ENCODE measurements around the gene TMSB15B.
A peak's percentile ranks its signal among the peaks of the same experiment; 100 is the strongest.
"Not testable (repeated sequence)": the region's sequence is repeated elsewhere in the genome, so short reads cannot be mapped to it uniquely, and the experiment has no call there.

TMSB15B gene

DNA sequence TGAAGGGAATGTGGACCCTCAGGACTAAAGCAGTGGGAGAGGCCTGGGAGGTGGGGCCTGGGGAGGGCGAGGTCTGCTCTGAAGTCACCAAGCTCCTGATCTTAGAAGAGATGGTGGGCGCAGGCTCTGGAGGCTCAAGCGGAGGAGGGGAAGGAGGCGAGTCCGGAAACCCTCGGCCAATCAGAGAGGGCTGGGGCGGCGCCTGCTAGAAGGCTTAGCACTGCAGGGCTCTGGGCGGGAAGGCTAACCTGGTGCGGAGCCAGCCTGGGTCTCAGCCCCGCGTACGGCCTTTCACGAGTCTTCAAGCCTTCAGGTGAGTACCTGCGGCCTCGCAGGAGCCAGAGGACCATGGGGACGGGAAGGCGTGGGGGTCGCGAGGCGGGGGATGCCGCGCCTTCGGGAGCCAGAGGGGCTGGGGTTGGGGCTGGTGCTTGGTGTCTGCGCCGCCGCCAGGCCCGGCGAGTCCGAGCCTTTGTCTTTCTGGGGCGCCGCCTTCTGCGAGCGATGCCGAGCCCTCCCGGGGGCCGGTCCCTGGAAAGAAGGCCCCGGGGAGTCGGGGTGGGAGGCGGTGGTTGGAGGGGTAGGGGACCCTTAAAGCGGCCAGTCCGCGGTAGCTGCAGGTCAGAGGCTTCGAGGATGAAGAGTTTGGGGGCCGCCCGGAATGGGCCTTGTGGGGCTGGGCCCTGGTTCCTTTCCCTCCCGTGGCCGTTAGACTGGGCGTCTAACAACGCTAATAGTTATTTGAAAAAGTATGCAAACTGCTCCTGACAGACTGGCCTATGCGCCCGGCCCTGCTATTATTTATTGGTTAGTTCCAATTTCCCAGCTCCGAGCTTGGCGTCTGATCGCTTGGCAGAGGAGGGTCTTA is at the start of gene TMSB15B:
Gene TMSB15B (plus strand): TSS at position 217 of the 868 bp plus-strand sequence.
- H3K4me3 ChIP-seq (ENCODE audit: low read depth, low read length), result not testable (repeated sequence)

DNA sequence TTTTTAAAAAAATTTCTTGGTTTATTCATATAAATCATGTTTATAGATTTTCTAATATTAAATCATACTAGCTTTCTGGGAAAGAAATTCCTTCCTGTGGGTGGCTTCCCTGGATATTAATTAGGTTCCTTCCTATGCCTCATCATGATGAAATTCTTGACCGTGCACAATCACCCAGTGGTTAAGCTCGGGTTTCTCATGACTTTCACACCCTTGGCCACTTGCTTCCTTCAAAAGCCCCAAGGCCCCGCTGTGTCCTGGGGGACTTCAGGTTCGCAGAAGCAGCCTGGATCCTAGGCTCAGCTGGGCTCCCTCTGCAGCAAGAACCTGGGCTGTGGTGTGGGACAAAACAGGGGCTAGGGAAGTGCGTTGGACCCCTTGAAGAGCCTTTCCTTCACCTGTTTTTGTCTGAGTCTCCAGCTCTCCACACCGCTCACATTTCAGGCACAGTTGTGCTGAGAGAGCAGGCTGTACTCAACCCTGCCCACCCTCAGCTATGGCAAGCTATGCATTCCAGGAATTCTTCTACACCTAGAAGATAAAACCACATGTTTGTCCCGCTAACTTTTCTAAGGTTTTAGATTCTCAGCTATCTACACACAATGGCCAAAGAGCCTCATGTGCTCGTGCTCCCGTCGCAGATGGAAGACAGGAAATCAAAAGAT is 48.9 kb upstream of the TMSB15B start:
- H3K4me3 ChIP-seq (ENCODE audit: low read depth, low read length), result no peak overlapping the region

DNA sequence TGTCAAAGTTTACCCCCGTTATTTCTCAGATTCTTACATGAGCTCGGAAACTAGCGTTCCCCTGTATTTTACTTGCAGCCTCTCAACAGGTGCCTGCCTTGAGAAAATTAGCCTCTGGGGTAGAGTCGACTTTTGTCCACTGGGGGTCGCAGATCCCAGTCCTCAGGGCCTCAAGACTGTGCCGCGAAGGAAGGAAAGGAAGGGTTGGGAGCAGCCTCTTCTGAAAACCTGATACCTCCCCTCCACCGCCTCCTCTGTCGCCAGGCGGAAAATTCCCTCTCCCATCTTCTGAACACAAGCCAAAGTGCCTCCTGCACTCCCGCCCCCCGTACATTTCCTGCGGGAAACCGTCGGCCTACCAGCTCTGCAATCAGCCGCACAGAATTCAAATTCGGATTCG is 44.4 kb upstream of the TMSB15B start:
- peak overlapping the region; percentile 37 for H3K4me3 ChIP-seq (ENCODE audit: low read depth, low read length)

DNA sequence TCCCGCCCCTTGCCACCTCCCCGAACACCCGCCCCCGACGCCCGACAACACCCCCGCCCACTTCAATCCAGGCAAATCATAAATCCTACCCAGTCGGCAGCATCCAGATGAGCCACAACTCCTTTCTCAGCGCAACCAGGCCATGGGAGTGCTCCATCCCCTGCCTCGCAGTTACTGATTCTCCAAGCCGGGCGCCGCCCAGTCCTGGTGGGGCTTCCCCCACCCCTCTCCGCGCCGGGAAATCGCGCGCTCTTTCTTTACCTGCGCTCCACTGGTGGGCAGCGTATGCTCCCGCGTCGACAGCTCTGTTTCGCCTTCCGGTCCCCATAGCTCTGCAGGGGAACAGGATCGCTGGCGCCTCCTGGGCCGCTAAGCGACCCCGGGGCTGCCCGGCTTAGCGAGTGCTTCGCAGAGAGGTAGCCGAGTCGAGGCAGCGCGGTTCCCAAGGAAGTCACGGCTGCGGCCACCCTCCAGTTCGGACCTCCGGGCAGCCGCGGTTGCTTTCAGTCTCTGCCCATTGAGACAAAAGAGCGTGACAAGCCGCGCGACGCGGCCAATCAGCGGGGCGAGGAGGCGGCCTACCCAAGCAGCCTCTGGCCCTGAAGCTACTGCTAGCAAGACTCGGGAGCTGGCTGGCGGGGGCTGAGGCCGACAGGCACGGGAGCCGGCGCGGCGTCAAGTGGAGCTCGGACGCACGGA is 43.7 kb upstream of the TMSB15B start:
- H3K4me3 ChIP-seq (ENCODE audit: low read depth, low read length), result peak overlapping the region; percentile 56

DNA sequence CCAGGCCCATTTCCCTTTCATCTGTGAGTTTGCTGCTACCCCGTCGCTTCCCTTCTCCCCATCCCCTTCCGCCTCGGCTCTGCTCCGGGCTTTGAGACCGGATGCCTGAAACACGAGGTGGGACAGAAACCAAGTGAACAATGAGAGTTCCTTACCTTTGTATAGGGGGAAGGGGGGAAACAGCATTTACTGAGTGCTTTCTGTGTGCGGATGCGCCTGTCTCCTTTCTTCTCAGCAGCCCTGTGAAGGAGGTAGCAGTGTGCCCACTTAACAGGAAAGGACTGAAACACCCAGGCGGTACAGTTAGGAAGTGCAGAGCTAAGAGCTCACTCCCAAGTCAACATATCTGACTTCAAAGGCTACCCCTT is 43.2 kb upstream of the TMSB15B start:
- peak overlapping the region; percentile 56 for H3K4me3 ChIP-seq (ENCODE audit: low read depth, low read length)

DNA sequence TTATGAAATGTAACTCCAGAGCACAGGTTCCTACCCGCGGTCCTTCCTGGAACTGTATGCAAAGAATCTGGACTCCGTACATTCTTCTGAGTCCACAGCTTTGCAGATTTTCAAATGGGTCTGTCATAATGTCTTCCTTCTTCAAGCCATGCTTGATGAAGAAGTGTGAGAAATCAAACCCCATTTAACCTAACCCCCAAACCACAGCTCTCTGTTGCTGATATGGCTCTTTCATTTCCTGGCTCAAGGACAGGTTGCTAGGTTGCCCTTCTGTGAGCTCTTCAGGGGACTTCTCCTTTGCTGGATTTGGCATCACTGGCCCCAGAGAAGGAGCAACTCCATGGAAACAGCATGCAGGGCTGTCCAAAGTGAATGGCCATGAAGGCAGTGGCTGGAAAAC is 41.9 kb upstream of the TMSB15B start:
- H3K4me3 ChIP-seq (ENCODE audit: low read depth, low read length), result not testable (repeated sequence)

DNA sequence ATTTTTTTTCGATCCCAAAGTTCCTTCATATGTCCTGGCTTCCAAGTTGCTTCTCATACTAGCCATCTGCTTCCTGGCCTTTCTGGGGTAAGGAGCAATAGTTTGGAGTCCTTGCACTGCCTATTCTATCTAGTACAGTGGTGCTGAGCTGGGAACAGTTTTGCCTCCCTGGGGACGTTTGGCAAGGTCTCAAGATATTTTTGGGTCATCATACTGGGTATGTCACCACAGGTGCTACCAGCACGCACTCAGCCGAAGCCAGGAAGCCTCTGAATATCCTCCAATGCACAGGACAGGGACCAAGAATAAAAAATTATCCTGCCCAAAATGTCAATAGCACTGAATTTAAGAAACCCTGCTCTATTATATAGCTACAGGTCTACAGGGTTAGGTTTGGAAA is 35.4 kb upstream of the TMSB15B start:
- H3K4me3 ChIP-seq (ENCODE audit: low read depth, low read length), result no peak overlapping the region

DNA sequence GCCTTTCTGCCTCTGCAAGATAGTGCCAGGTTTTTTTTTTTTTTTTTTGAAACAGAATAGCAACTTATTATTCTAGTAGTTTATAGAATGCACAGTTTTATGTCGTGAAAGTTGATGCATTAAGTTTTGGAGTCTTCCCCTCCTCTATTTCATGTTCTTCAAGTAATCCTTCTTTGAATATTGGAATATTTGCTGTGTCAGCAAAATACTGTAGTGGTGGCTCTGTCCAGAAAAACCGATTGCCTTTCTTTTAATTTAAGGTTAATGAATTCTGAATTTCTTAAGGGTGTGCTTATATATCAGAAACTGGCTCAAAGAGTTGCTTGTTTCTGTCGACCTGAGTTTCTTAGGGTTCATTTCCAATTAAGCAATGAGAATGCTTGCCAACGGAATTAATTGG is 34.8 kb upstream of the TMSB15B start:
- no peak overlapping the region for H3K4me3 ChIP-seq (ENCODE audit: low read depth, low read length)

DNA sequence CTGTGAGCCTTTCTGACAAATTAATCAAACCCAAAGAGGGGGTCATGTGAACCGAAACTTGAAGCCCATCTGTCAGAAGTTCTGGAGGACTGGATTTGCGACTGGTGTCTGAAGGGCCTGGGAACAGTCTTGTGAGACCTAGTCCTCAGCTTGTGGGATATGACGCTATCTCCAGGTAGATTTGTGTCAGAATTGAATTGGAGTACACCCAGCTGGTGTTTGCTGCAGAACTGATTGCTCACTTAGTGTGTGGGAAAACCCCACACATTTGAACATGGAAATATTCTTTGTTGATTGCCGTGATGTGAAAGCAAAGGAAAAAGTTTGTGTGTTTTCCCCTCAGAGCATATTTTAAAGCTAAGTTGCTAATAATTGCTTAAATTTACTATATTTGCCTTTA is 30.3 kb upstream of the TMSB15B start:
- H3K4me3 ChIP-seq (ENCODE audit: low read depth, low read length), result no peak overlapping the region

DNA sequence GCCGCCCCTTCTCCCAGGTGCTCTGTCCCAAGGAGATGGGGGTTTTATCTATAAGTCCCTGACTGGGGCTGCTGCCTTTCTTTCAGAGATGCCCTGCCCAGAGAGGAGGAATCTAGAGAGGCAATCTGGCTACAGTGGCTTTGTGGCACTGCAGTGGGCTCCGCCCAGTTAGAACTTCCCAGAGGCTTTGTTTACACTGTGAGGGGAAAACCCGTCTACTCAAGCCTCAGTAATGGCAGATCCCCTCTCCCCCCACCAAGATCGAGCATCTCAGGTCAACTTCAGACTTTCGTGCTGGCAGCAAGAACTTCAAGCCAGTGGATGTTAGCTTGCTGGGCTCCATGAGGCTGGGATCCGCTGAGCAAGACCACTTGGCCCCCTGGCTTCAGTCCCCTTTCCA is 22.2 kb upstream of the TMSB15B start:
- not testable (repeated sequence) for H3K4me3 ChIP-seq (ENCODE audit: low read depth, low read length)

DNA sequence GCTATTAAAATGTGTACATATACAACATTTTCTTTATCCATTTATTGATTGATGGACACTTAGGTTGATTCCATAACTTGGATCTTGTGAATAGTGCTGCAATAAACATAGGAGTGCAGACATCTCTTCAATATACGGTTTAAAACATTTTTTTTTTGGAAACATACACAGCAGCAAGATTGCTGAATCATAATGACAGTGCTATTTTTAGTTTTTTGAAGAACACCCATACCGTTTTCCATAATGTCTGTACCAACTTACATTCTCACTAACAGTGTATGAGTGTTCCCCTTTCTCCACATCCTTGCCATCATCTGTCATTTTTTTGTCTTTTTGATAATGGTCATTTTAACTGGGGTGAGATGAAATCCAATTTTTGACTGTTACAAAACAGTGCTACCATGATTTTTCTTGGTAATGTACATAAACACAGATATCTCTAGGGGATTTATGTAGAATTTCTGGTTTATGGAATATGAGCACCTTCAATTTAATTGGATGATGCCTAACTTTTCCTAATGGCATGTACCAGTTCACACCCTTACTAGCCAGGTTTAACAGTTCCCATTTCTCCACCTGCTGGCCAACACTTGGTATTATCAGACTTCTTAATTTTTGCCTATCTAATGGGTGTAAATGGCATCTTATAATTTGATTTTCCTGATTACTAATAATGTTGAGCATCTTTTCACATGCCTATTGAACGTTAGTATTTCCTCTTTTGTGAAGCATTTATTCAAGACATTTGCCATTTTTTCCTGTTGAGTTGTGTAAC is 21.0 kb upstream of the TMSB15B start:
- no peak overlapping the region for H3K4me3 ChIP-seq (ENCODE audit: low read depth, low read length)

DNA sequence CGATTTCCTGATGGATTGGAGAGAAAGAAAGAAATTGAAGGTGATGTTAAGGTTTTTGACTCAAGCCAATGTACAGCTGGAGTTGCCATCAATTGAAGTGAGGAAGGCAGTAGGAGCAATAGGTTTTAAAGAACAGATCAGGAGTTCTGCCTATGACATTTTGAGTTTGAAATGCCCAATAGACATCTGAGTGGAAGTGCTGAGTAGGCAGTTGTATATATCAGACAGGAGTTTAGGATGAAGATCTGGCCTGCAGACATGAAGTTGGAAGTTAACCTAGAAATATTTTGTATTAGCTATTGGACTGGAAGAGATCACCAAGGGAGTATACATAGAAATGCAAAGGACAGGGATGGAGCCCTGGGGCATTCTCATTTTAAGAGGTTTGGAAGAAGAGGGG is 12.9 kb upstream of the TMSB15B start:
- no peak overlapping the region for H3K4me3 ChIP-seq (ENCODE audit: low read depth, low read length)

DNA sequence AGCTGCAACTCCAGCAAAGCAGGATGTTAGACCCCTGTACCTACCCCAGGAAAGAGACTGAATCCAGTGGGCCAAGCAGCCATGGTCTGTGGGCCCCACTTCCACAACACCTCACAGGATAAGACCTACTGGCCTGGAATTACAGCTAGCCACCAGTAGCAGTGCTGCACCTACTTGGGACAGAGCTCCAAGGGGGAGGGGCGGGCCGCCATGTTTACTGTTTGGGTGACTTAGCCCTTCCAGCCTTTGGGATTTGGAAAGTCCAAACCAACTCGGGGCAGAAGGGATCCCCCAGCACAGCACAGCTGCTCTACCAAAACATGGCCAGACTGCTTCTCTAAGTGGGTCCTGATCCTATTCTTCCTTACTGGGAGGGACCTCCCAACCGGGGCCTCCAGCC is 9.1 kb upstream of the TMSB15B start:
- no peak overlapping the region for H3K4me3 ChIP-seq (ENCODE audit: low read depth, low read length)

DNA sequence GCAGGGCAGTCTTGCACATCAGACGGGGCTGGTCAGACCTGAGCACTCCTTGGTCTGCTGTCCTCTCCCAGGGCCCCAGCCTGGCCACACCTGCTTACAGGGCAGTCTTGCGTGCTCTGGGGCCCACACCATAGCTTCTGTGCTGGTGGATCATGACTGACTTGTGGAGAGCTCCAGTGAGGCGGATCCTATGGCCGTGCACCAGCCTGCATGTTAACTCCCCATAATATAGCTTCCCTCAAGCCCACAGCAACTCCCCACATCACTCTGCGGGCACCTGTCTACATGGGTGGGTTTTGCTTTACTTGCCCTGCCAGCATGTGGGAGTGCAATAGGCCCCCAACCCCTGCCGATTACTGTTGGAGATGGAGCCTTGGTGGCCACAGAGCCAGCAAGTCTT is 8.2 kb upstream of the TMSB15B start:
- no peak overlapping the region for H3K4me3 ChIP-seq (ENCODE audit: low read depth, low read length)

DNA sequence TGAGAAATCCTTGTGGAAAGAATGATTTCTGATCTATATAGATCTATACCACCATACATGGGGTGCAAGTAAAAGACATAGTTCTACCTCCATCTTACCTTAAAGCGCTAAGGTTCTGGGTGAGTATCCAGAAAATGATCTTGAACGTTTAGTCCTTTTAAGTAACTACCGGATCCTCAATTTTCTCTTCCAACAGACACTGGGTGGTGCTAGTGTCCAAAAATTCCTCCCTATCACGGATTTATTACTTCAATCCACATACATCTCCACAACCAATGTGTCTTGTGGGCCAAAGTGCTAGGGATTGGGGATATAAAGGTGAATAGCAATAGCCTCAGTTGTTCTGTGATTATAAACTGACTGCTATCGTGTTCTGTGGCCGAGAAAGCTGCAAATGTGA is 1.8 kb upstream of the TMSB15B start:
- H3K4me3 ChIP-seq (ENCODE audit: low read depth, low read length), result not testable (repeated sequence)

DNA sequence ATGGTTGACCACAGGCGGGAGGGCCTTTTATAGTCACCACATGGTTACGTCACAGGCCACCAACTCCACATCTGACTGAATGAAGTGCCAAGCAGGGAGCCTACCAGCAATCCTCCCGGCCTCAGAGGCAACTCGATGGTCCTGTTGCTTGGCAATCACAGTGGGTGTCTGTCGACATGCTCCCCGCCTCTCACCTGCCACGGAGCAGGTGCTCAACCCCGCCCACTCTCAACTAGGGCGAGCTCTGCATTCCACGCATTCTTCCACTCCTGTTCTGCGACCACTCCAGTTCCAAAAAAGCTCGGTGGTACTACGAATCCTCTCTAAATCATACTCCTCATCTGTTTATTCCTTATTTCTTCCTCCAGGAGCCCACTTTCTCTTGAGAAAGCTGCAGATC is 21.1 kb downstream of the TMSB15B start:
- not testable (repeated sequence) for H3K4me3 ChIP-seq (ENCODE audit: low read depth, low read length)

DNA sequence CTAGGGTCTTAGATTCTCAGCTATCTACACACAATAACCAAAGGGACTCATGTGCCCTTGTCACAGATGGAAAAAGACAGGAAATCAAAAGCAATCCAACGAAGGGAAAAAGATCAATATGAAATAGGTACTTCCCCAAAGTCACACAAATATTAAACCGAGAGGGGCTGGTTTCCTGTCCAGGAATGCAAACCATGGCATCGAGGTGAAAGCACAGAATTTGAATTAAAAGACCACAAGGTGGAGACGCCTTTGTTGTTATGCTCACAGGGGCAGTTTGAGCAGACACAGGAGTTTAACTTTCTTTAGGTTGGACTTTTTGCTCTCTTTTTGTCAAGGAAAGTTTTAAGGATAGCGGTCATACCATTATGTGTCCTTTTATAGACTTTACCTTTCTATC is 36.8 kb downstream of the TMSB15B start:
- H3K4me3 ChIP-seq (ENCODE audit: low read depth, low read length), result no peak overlapping the region

DNA sequence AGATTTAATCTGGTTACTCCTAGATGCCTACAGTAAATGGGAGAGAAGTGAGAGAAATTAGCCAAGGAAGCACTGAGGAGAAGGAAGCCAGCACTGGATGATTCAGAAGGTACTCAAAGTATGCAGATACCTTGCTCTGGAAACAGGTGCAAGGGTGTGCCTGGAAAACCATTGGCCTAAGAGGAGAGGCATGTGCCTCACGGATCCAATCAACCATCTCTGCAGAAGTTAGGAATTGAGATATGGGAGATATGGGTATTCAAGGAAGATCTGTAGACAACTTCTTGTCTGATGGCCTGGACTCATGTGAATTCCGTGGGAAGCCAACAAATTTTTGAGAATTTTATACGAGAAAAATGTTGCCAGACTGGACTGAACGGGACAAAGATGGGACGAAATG is 46.4 kb downstream of the TMSB15B start:
- no peak overlapping the region for H3K4me3 ChIP-seq (ENCODE audit: low read depth, low read length)

DNA sequence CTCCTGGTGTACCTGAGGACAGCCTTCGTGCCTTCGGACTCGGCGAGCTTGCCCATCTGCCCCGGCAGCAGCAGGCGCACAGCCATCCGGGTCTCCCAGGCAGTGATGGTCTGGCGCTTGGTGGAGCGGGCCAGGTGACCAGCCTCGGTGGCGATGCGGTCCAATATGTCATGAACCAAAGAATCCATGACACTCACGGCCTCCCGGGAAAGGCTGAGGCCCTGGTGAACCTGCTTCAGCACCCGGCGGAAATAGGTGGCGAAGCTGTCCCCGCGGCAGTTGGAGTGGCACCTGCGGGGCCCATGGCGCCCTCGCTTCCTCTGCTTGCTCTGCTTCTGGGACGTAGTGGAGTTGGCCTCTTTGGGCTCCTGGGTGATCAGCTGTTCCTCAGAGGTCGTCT is 50.7 kb downstream of the TMSB15B start:
- H3K4me3 ChIP-seq (ENCODE audit: low read depth, low read length), result no peak overlapping the region

DNA sequence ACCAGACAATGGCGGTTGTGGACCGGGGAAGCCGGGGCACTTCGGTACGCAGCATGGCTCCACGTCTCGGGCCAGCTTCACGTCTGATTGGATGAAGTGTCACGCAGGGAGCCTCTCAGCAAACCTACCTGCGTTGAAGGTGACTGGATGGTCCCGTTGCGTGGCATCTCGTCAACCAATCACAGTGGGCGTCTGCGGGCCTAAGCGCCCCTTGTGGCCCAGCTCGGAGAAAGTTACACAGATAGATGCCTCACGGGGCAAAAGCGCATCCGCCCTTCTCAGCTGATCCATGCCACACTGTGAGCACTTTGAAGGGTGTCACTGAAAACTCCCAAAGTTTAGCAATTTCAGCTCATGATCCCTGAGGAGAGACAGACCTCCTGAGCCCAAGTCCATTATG is 51.2 kb downstream of the TMSB15B start, which contains the start of gene H2BW1:
Gene H2BW1 (minus strand): TSS at position 103 of the 400 bp plus-strand sequence. CDS start 132 bp downstream, outside the sequence.
- H3K4me3 ChIP-seq (ENCODE audit: low read depth, low read length), result no peak within 1 kb of the TSS

DNA sequence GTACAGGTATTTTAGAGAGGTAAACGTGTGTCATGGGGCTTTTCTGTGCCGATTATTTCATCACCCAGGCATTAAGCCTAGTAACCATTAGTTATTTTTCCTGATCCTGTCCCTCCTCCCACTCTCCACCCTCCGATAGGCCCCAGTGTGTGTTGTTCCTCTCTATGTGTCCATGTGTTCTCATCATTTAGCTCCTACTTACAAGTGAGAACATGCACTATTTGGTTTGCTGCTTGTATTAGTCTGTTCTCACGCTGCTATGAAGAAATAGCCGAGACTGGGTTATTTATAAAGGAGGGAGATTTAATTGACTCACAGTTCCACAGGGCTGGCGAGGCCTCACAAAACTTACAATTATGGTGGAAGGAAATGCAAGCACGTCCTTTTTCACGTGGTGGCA is 53.1 kb downstream of the TMSB15B start:
- H3K4me3 ChIP-seq (ENCODE audit: low read depth, low read length), result not testable (repeated sequence)
